Loucy (cell line): ENCODE measurements around the gene NXN.

Experiments
- CTCF ChIP-seq: fragments of 200-600 bp; sonication (generic); conservative IDR thresholded peaks from 2 replicates; pipeline ENCODE4 v1.5.1; 2014; ENCODE audit warnings: mild to moderate bottlenecking, antibody characterized with exemption, low read length
- EZH2phosphoT487 ChIP-seq: fragments of 200-600 bp; IDR thresholded peaks from 2 replicates; pipeline ENCODE4 v1.6.1; 2018; ENCODE audit warnings: antibody characterized with exemption, mild to moderate bottlenecking, moderate library complexity, borderline replicate concordance

GRCh38 chr17:774313-774584 lies 205.3 kb downstream of the NXN start:
- TF ChIP-seq CTCF (no peak), EZH2phosphoT487 (no peak)
